Suppressor macrophage treated with lipopolysaccharide for 1 hour (primary cell): Measurements from ENCODE around the gene ATR.
"Not testable (repeated sequence)": the region's sequence is repeated elsewhere in the genome, so short reads cannot be mapped to it uniquely, and the experiment has no call there.

ENCODE experiments used
- DNase-seq, 3 donors: peaks; one replicate each; pipeline ENCODE4 v3.0.0-alpha.2; 2020 to 2022

Gene ATR

GRCh38 chr3:142578329-142579223 is at the start of gene ATR:
Gene ATR, minus strand, starts transcription at chr3:142578733. Its CDS starts 29 bp downstream, at chr3:142578704.
- DNase-seq, result peak; percentile 99

GRCh38 chr3:142626971-142627370 is 48.4 kb upstream of the ATR start:
- DNase-seq, result peak in 1 of 3 donors; percentile 20

- DNase-seq, result no peak
Observed at GRCh38 chr3:142625153-142625440, 46.6 kb upstream of the ATR start.

GRCh38 chr3:142624341-142625152 is 46.0 kb upstream of the ATR start:
- DNase-seq, result no peak

- no peak for DNase-seq
Observed at GRCh38 chr3:142623194-142623593, 44.7 kb upstream of the ATR start.

GRCh38 chr3:142622405-142622804 is 43.9 kb upstream of the ATR start:
- DNase-seq, result no peak

GRCh38 chr3:142618917-142619461 is 40.5 kb upstream of the ATR start:
- DNase-seq, result no peak

GRCh38 chr3:142615171-142615570 is 36.6 kb upstream of the ATR start:
- DNase-seq, result no peak

GRCh38 chr3:142614059-142614626 is 35.6 kb upstream of the ATR start:
- no peak for DNase-seq

- no peak for DNase-seq
Observed at GRCh38 chr3:142613491-142613890, 35.0 kb upstream of the ATR start.

- no peak for DNase-seq
Observed at GRCh38 chr3:142611206-142611605, 32.7 kb upstream of the ATR start.

GRCh38 chr3:142609136-142609535 is 30.6 kb upstream of the ATR start:
- DNase-seq, result no peak

- DNase-seq, result no peak
Observed at GRCh38 chr3:142608631-142609030, 30.1 kb upstream of the ATR start.

GRCh38 chr3:142604940-142605339 is 26.4 kb upstream of the ATR start:
- DNase-seq, result no peak

- not testable (repeated sequence) for DNase-seq
Observed at GRCh38 chr3:142603386-142603705, 24.8 kb upstream of the ATR start.

GRCh38 chr3:142602619-142603385 is 24.3 kb upstream of the ATR start:
- DNase-seq, result no peak

GRCh38 chr3:142601713-142602112 is 23.2 kb upstream of the ATR start:
- no peak for DNase-seq

- DNase-seq, result no peak
Observed at GRCh38 chr3:142597906-142598305, 19.4 kb upstream of the ATR start.

- DNase-seq, result no peak
Observed at GRCh38 chr3:142596726-142597088, 18.2 kb upstream of the ATR start.

GRCh38 chr3:142595951-142596725 is 17.6 kb upstream of the ATR start, which contains the start of gene PLS1:
Gene PLS1, plus strand, starts transcription at chr3:142596393. Its CDS starts 67,845 bp downstream, at chr3:142664238.
- peak; percentile 84 to 91 (median 88) for DNase-seq

- no peak for DNase-seq
Observed at GRCh38 chr3:142595581-142595950, 17.0 kb upstream of the ATR start.

- DNase-seq, result no peak
Observed at GRCh38 chr3:142595141-142595540, 16.6 kb upstream of the ATR start.
